Endothelial cell of umbilical vein (primary cell): ENCODE measurements around the gene CD44.

Experiments used
- CTCF ChIP-seq, 2 donors: IDR thresholded peaks; 1 replicate in 1 of 2; 2 replicates in 1 of 2; pipeline ENCODE4 v1.5.1; 2011; ENCODE audit warnings: low read length in 2 of 2, mild to moderate bottlenecking in 2 of 2, moderate library complexity in 2 of 2, control low read depth in 1 of 2, inconsistent platforms in 1 of 2, low read depth in 1 of 2; ENCODE audit not compliant: insufficient read depth in 1 of 2; ENCODE audit errors: extremely low read depth in 1 of 2
- EZH2 ChIP-seq: IDR thresholded peaks from 2 replicates; pipeline ENCODE4 v1.6.1; 2012; ENCODE audit warnings: borderline replicate concordance, low read depth, mild to moderate bottlenecking, moderate library complexity, low read length, inconsistent platforms; ENCODE audit not compliant: severe bottlenecking
- JUN ChIP-seq: IDR thresholded peaks from 2 replicates; pipeline ENCODE4 v1.6.1; 2011; ENCODE audit warnings: borderline replicate concordance, low read depth; ENCODE audit not compliant: insufficient read length, insufficient read depth
- MAX ChIP-seq: IDR thresholded peaks from 2 replicates; pipeline ENCODE4 v1.6.1; 2011; ENCODE audit not compliant: insufficient read depth, insufficient read length
- MYC ChIP-seq: IDR thresholded peaks from one replicate; pipeline ENCODE4 v1.6.1; 2011; ENCODE audit warnings: mild to moderate bottlenecking, low read depth, low read length
- POLR2A ChIP-seq: IDR thresholded peaks from 2 replicates; pipeline ENCODE4 v1.6.1; 2012; ENCODE audit warnings: low read depth, mild to moderate bottlenecking, control low read depth, low read length
- POLR2AphosphoS5 ChIP-seq: IDR thresholded peaks from 2 replicates; pipeline ENCODE4 v1.6.1; 2012; ENCODE audit warnings: low read depth, mild to moderate bottlenecking, control low read depth, low read length, moderate library complexity; ENCODE audit not compliant: insufficient read depth

- no peak for TF ChIP-seq POLR2AphosphoS5
- no peak for TF ChIP-seq CTCF (IDR thresholded peaks at IDR 0.05; ENCODE audit: extremely low read depth in 1 of 2, insufficient read depth in 1 of 2, low read depth in 1 of 2, low read length in 2 of 2)
- no peak for TF ChIP-seq EZH2
- no peak for TF ChIP-seq POLR2A
- TF ChIP-seq MYC = no peak
- TF ChIP-seq MAX = no peak
- no peak for TF ChIP-seq JUN
Measured at GRCh38 chr11:35275786-35276170, 136.8 kb downstream of the CD44 start.
